NCI-H2107 (cell line): ENCODE data around the gene SUSD2.
"Not testable (repeated sequence)": the region's sequence is repeated elsewhere in the genome, so short reads cannot be mapped to it uniquely, and the experiment has no call there.

Source experiments
- DNase-seq: peaks from one replicate; lab custom pipeline; 2025; lab: John Stamatoyannopoulos, UW

SUSD2 gene

DNA sequence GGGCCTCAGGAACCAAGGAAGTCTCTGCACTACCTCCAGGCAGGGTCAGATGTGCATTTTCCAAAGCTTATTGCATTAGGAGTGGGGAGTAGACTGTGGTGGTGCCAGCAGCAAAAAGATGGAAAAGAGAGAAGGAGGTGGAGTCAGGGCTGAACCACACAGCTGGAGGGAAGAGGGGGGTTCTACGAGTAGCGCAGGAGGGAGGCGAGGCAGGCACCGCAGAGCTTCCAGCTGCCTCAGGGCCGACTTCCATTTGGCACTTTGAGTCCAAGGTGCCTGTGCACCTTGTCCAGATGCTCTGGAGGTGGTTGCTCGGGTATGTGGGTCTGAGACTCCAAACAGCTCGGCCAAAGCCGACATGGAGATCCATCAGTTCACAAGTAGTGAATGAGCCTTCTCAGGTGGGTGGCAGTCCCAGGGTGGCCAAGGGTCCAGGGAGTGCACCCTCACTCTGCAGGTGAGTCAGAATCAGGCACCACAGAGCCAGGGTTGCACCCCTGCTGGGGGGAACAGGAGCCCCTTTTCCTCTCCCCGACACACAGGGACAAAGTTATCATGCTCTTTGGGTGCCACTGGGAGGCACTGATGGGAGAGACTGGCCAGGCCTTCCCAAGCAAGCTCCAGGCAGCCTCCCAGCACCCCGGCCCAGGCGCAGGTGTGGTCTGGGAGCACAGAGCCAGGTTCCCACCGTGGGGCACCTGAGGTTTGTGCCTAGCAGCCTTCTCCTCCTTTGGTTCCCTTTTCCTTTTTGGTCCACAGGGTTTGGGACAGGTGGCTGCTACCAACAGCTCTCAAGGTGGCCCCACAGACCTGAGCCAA lies 33.4 kb downstream of the SUSD2 start:
- no peak for DNase-seq

GRCh38 chr22:24216541-24217209 lies 35.4 kb downstream of the SUSD2 start:
- DNase-seq: no peak

DNA sequence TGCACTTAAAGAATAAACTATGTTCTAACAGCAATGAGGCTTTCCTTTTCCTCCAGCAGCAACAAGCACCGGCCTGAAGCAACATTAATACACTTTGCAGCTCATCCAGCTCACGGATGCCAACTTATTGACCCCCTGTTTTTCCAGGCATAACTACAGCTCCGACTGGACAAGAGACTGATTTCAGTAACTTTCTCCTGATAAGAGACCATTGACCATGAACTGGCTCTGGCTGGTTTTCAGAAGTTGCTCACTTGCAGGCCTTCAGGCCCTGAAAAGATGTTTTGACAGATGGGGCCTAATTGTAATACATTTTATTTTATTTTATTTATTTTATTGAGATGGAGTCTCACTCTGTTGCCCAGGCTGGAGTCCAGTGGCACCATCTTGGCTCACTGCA lies 36.1 kb downstream of the SUSD2 start:
- DNase-seq: no peak

DNA sequence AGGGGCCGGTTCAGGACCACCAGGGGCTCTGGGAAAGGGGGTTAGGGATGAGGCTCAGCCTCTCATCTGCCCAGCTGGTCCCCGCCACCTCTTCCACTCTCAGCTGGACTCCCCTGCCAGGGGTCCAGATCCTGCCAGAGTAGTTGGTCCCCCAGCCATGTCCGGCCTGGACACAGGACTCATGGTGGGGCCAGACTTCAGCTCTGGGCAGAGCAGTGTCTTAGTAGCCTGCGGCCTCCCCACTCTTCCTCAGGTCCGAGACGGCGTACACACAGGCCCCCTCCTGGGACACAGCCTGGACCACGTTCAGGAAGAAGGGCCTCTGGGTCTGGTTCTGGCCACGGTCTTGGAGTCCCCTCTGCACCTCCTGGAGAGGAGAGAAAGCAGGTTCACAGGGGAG lies 38.5 kb downstream of the SUSD2 start:
- DNase-seq: no peak

- no peak for DNase-seq
These were observed 43.2 kb downstream of the SUSD2 start for GRCh38 chr22:24224468-24224867.

DNA sequence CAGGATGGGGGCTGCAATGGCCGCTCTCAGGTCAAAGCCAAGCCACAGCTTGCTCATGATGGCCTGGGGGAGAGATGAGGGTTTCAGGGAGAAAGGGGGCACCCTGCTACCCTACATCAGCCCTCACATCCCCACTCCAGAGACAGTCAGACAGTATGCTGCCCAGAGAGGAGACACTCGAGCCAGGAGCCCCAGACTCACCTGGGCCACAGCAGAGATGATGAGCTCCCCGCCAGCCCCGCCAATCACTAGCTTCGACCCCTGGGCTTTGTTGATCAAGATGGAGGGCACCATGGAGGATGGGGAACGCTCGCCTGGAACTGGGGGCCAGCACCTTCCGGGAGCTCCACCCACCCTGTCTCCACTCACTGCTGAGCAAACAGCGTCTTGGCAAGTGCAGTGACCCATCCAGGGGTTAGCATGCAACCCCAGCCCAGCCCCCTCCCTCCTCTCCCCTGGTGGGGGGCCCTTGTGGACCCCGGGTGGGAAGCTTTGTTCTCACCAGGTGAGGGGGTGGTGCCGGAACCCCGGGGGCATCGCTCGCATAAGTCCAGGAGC lies 43.8 kb downstream of the SUSD2 start:
- DNase-seq: no peak

GRCh38 chr22:24225951-24226350 lies 44.7 kb downstream of the SUSD2 start:
- no peak for DNase-seq

DNA sequence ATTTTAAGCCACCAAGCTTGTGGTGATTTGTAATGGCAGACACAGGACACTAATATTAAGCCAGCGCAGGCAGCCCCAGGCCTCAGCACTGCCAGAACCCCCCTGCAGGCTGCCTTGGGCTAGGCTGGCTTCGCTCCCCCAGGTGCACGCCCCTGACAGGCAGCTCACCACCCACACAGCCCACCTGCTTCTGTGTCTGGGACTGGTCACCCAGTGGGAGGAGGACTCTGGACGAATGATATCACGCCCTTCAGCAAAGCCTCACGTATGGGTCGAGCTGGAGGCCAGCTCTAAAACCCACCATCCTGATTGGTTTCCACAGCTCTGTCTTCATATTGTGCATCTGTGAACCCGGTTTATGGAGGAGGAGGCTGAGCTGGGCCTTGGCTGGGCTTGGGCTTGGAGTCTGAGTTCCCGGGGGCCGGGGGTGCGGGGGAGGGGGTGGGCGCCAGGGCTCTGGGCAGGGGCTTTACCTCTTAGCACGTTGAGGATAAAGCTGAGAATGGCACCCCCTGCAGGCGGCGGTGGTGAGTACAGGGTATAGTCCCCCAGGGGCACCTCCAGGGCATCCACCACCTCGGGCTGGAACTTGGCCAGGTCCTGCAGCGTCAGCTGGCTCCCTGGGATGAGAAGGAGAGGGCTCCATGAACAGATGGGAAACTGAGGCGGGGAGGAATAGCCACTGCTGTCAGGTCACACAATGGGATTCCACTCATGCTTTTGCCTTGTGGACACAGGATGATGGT lies 49.8 kb downstream of the SUSD2 start:
- DNase-seq: no peak

DNA sequence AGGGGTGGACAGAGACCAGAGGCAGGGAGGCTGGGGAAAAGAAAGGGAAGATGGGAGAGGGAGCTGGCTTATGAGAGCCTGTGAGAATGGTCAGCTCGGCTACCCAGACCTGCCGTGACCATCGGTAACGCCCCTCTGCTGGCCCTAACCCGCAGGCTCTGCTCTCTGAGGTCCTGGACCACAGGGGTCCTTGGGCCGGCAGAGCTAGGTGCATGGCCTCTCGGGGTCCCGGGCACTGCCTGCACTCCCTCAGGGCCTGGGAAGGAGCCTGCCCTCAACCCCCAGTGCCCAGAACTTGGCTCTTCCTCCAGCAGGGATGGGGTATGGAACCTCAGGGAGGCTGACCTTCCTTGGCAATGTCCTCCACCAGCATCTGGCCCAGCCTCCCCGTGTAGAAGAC lies 50.4 kb downstream of the SUSD2 start:
- DNase-seq: no peak

GRCh38 chr22:24232124-24232523 lies 50.8 kb downstream of the SUSD2 start:
- no peak for DNase-seq

DNA sequence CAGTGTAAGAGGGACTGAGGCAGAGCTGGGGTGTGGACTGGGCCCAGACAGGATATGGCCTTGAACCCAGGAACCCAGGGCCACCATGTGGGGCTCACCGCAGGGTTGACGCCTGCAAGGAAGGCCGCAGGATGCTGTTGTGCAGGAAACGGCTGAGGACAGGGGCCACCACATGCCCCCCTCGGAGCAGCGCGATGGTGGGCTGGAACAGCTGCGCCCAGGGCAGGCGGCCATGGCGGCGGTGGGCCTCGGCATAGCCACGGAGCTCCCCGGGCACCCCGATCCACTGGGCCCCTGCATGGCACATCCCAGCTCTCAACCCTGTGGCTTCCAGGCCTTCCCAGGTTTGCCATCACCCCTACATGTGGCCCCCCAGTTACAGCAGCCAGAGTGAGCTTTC lies 51.4 kb downstream of the SUSD2 start:
- DNase-seq: no peak

DNA sequence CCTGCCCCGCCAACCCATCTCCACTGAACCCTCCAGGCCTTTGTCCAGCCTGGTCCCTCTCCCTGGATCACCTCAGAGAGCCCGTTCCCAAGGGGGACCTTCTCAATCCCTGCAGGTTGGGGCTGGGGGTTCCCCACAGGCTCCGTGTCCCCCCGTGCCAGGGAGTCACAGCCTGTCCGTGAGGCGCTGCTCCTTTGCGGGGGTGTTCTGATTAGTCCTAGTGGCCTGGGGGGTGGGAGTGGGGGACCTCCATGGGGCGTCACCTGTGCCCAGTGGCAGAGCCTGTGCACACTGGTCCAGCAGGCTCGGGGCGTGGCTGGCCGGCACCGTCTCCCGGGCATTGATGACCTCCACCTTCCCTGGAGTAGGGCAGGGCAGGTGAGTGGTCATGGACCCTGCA lies 51.9 kb downstream of the SUSD2 start:
- no peak for DNase-seq

DNA sequence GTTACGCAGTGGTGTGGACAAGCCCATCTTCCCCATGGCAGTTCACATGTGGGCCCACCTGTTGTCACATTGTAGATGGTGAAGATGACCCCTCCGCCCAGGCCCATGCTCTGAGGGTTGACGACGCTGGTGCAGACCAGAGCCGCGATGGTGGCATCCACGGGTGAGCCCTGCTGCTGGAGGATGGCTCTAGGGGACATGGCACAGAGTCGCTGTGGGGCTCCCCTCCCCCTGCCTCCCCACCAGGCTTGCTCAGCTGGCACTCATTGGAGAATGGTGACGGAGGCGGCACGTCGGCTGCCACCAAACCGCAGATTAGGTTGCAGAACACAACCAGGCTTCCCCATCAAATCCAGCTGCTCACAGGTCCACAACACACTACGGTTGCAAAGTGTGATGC lies 52.5 kb downstream of the SUSD2 start:
- no peak for DNase-seq

GRCh38 chr22:24235315-24235714 lies 54.0 kb downstream of the SUSD2 start:
- no peak for DNase-seq

DNA sequence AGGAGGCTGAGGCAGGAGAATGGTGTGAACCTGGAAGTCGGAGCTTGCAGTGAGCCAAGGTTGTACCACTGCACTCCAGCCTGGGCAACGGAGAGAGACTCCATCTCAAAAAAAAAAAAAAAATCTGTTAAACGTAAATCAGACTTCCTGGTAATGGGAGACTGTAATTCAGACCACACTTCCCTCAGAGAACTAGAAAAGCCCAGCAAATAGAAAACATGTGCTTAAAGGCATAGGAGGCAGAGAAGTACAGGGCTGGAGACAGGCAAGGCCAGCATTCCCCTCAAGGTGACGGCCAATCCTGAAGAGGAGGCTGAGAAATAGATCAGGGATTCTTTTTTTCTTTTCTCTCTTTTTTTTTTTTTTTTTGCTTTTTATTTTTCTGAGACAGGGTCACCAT lies 55.4 kb downstream of the SUSD2 start:
- DNase-seq: no peak

GRCh38 chr22:24238101-24238694 lies 56.9 kb downstream of the SUSD2 start:
- DNase-seq: not testable (repeated sequence)
